Mesendoderm (in vitro differentiated cells): Measurements from ENCODE around the gene AUH.

ENCODE experiments used
- DNase-seq: peaks from one replicate; pipeline ENCODE4 v3.0.0; 2013
- H2AK5ac ChIP-seq: 2 replicates; pipeline ENCODE4 v1.6.1; 2013; ENCODE audit warnings: low read length, inconsistent platforms
- H2BK120ac ChIP-seq: 2 replicates; pipeline ENCODE4 v1.6.1; 2013; ENCODE audit warnings: low read depth, mild to moderate bottlenecking, low read length, moderate library complexity, mixed read lengths
- H2BK15ac ChIP-seq: replicated peaks from 2 replicates; pipeline ENCODE4 v1.6.1; 2013; ENCODE audit warnings: low read depth, mild to moderate bottlenecking, moderate library complexity
- H2BK5ac ChIP-seq: 2 replicates; pipeline ENCODE4 v1.6.1; 2013; ENCODE audit warnings: low read length, inconsistent platforms
- H3K18ac ChIP-seq: 2 replicates; pipeline ENCODE4 v1.6.1; 2013; ENCODE audit warnings: mild to moderate bottlenecking, low read length, mixed read lengths
- H3K23ac ChIP-seq: one replicate; pipeline ENCODE4 v1.6.1; 2013; ENCODE audit warnings: low read length
- H3K27ac ChIP-seq: 2 replicates; pipeline ENCODE4 v1.5.1; 2013; ENCODE audit warnings: low read depth, mild to moderate bottlenecking, inconsistent platforms, low read length, moderate library complexity
- H3K27me3 ChIP-seq: 2 replicates; pipeline ENCODE4 v1.6.1; 2013; ENCODE audit warnings: low read length, control low read depth, mild to moderate bottlenecking, inconsistent platforms; ENCODE audit not compliant: insufficient read depth, poor library complexity
- H3K36me3 ChIP-seq: 2 replicates; pipeline ENCODE4 v1.6.1; 2013; ENCODE audit warnings: low read length, inconsistent platforms; ENCODE audit not compliant: control insufficient read depth, insufficient read depth
- H3K4ac ChIP-seq: one replicate; pipeline ENCODE4 v1.6.1; 2013; ENCODE audit warnings: low read depth, mild to moderate bottlenecking, low read length, moderate library complexity
- H3K4me1 ChIP-seq: 2 replicates; pipeline ENCODE4 v1.6.1; 2013; ENCODE audit warnings: low read depth, low read length, inconsistent platforms; ENCODE audit not compliant: control insufficient read depth
- H3K4me2 ChIP-seq: 2 replicates; pipeline ENCODE4 v1.6.1; 2013; ENCODE audit warnings: low read length
- H3K4me3 ChIP-seq: 2 replicates; pipeline ENCODE4 v1.5.1; 2013; ENCODE audit warnings: mild to moderate bottlenecking, low read length
- H3K56ac ChIP-seq: one replicate; pipeline ENCODE4 v1.6.1; 2013; ENCODE audit warnings: low read length
- H3K79me1 ChIP-seq: 2 replicates; pipeline ENCODE4 v1.6.1; 2013; ENCODE audit warnings: low read length, inconsistent platforms
- H3K79me2 ChIP-seq: 2 replicates; pipeline ENCODE4 v1.6.1; 2013; ENCODE audit warnings: mild to moderate bottlenecking, low read length; ENCODE audit not compliant: control insufficient read depth, insufficient read depth
- H3K9ac ChIP-seq: 2 replicates; pipeline ENCODE4 v1.6.1; 2013; ENCODE audit warnings: low read length, inconsistent platforms
- H4K5ac ChIP-seq: one replicate; pipeline ENCODE4 v1.6.1; 2013; ENCODE audit warnings: low read length
- H4K8ac ChIP-seq: one replicate; pipeline ENCODE4 v1.6.1; 2013; ENCODE audit warnings: low read depth, mild to moderate bottlenecking, control low read depth, low read length, moderate library complexity
- WGBS: extraction: QIAGEN DNeasy Blood & Tissue Kit; methylation state at CpG from one replicate; pipeline ENCODE4 v1.1.7; 2013; ENCODE audit warnings: low lambda C conversion rate, missing lambda C conversion rate; ENCODE audit not compliant: insufficient coverage; ENCODE audit errors: extremely low coverage; 5-methylcytosine and 5-hydroxymethylcytosine counted together

The AUH gene

DNA sequence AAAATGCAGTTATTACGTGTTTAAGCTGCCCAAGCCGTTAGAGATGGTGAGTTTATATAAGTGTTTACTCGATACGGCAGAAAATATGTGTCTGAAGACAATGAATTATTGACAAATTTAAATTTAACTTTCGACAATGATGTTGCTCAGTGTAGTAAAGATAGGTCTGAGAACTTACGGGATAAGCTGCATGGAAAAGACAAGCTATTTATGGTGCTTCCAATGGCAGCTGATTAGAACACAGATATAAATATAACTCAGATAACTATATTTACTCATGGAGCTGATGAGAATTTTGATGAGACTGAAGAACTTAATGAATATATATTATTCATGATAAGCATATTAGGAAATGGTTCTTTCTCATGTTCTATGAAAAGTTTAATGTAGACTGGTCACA is 139.3 kb downstream of the AUH start:
- no peak overlapping the region for H3K4ac ChIP-seq
- no peak overlapping the region for H2BK5ac ChIP-seq
- no peak overlapping the region for H3K23ac ChIP-seq
- no peak overlapping the region for H3K4me2 ChIP-seq
- no peak overlapping the region for H4K5ac ChIP-seq
- H3K4me1 ChIP-seq: no peaks in the 10 kb centered on the region
- no peak overlapping the region for H3K4me3 ChIP-seq
- no CpG with 5 or more reads among the region's 6 CpGs for WGBS
- H2BK120ac ChIP-seq: no peak overlapping the region
- H3K18ac ChIP-seq: no peak overlapping the region
- no peak overlapping the region for H4K8ac ChIP-seq
- no peaks in the 10 kb centered on the region for H3K27me3 ChIP-seq
- H3K79me1 ChIP-seq: no peaks in the 10 kb centered on the region
- no peak overlapping the region for H3K27ac ChIP-seq
- H3K36me3 ChIP-seq: no peaks in the 10 kb centered on the region
- H3K79me2 ChIP-seq: no peaks in the 10 kb centered on the region
- DNase-seq: no peak
- no peak overlapping the region for H3K9ac ChIP-seq
- no peak overlapping the region for H2AK5ac ChIP-seq
- no peak overlapping the region for H3K56ac ChIP-seq
- H2BK15ac ChIP-seq: no peak overlapping the region

DNA sequence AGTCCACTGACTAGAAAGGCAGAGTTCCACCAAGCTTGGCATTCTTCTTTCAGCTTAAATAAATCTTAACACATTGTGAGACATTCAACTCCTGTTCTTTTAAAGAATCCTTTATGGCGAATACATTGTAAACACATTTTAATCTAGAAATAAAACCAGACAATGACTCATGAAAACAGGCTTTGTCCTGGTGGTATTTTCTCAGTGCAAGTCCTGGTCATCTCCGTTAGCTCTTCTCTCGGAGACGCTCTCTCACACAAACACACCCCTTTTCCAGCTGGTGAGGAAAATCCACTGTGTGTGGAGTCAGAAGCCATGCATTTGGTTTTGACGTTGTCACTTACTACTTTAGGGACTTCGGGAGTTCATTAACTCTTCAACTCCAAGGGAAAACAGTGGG is 140.4 kb downstream of the AUH start:
- no peak overlapping the region for H3K9ac ChIP-seq
- H2BK120ac ChIP-seq: no peak overlapping the region
- H3K4ac ChIP-seq: no peak overlapping the region
- H3K18ac ChIP-seq: no peak overlapping the region
- no peak overlapping the region for H2AK5ac ChIP-seq
- H3K79me2 ChIP-seq: no peaks in the 10 kb centered on the region
- H3K4me3 ChIP-seq: no peak overlapping the region
- no peak overlapping the region for H3K27ac ChIP-seq
- no peaks in the 10 kb centered on the region for H3K36me3 ChIP-seq
- H2BK5ac ChIP-seq: no peak overlapping the region
- H3K56ac ChIP-seq: no peak overlapping the region
- no peak overlapping the region for H4K8ac ChIP-seq
- H3K4me1 ChIP-seq: no peaks in the 10 kb centered on the region
- no peak for DNase-seq
- WGBS: no CpG with 5 or more reads among the region's 6 CpGs
- no peak overlapping the region for H4K5ac ChIP-seq
- no peak overlapping the region for H3K4me2 ChIP-seq
- no peaks in the 10 kb centered on the region for H3K27me3 ChIP-seq
- H2BK15ac ChIP-seq: no peak overlapping the region
- no peak overlapping the region for H3K23ac ChIP-seq
- H3K79me1 ChIP-seq: no peaks in the 10 kb centered on the region

GRCh38 chr9:91220491-91221135 is 141.1 kb downstream of the AUH start:
- DNase-seq: no peak
- Histone ChIP-seq H2BK120ac (no peak overlapping the region), H3K36me3 (no peaks in the 10 kb centered on the region), H3K27me3 (no peaks in the 10 kb centered on the region), H3K79me1 (no peaks in the 10 kb centered on the region), H4K8ac (no peak overlapping the region), H3K79me2 (no peaks in the 10 kb centered on the region), H3K4me3 (no peak overlapping the region), H2BK15ac (no peak overlapping the region), H3K4ac (no peak overlapping the region), H3K4me1 (no peaks in the 10 kb centered on the region), H4K5ac (no peak overlapping the region), H2AK5ac (no peak overlapping the region), H2BK5ac (no peak overlapping the region), H3K27ac (no peak overlapping the region), H3K4me2 (no peak overlapping the region), H3K9ac (no peak overlapping the region), H3K23ac (no peak overlapping the region), H3K56ac (no peak overlapping the region), H3K18ac (no peak overlapping the region)
- no CpG with 5 or more reads among the region's 12 CpGs for WGBS

GRCh38 chr9:91220021-91220420 is 141.7 kb downstream of the AUH start:
- no peak overlapping the region for H2BK15ac ChIP-seq
- no peak overlapping the region for H4K8ac ChIP-seq
- no peak overlapping the region for H3K18ac ChIP-seq
- DNase-seq: no peak
- H3K9ac ChIP-seq: no peak overlapping the region
- H3K4me2 ChIP-seq: no peak overlapping the region
- WGBS: no CpG with 5 or more reads among the region's 4 CpGs
- no peaks in the 10 kb centered on the region for H3K79me1 ChIP-seq
- no peak overlapping the region for H3K23ac ChIP-seq
- no peak overlapping the region for H2BK5ac ChIP-seq
- no peaks in the 10 kb centered on the region for H3K36me3 ChIP-seq
- no peak overlapping the region for H3K4ac ChIP-seq
- no peak overlapping the region for H3K4me3 ChIP-seq
- no peak overlapping the region for H2AK5ac ChIP-seq
- no peak overlapping the region for H3K56ac ChIP-seq
- H2BK120ac ChIP-seq: no peak overlapping the region
- no peak overlapping the region for H4K5ac ChIP-seq
- H3K27ac ChIP-seq: no peak overlapping the region
- no peaks in the 10 kb centered on the region for H3K79me2 ChIP-seq
- no peaks in the 10 kb centered on the region for H3K4me1 ChIP-seq
- no peaks in the 10 kb centered on the region for H3K27me3 ChIP-seq

DNA sequence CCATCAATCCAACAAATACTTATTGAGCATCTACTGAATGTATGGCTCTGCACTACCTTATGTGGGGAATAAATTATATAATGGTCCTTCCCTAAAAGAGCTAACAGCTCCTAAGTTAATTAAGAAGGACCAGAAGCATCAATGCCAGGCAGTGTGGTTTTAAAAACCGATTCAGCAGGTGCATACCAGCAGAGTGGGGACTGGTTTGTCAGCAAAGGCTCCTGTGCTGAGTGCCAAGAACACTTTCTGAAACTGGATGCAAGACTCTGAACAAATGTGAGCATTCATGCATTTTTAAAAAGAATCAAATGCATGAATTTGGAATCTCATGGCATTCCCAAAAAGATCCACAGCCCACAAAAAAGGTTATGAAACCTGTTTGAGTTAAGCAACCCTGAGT is 142.2 kb downstream of the AUH start:
- H3K27ac ChIP-seq: no peak overlapping the region
- no CpG with 5 or more reads among the region's 1 CpG for WGBS

DNA sequence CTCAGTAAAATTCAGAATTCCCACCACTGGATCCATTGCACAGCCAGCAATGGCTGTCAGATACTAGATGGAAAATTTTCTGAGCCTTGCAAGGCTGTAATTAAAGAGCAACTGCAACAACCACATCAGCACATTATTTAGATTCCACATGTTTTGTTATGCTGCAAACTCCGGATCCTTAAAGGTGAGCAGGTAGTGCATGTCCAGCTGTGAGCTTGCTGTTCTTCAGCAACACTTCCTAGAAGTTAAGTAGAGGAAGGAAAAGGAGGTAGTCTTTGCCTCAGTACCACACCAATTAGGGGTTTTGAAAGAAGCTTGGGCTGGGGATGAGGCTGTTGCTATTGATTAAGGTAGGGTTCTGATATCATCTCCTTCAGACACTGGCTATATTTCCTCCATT is 144.3 kb downstream of the AUH start:
- no peak overlapping the region for H2AK5ac ChIP-seq
- H3K9ac ChIP-seq: no peak overlapping the region
- no peak overlapping the region for H4K5ac ChIP-seq
- no peaks in the 10 kb centered on the region for H3K36me3 ChIP-seq
- H3K79me1 ChIP-seq: no peaks in the 10 kb centered on the region
- no peaks in the 10 kb centered on the region for H3K79me2 ChIP-seq
- H4K8ac ChIP-seq: no peak overlapping the region
- no peak overlapping the region for H3K23ac ChIP-seq
- no peak overlapping the region for H3K56ac ChIP-seq
- H2BK5ac ChIP-seq: no peak overlapping the region
- H3K27ac ChIP-seq: no peak overlapping the region
- no peak overlapping the region for H2BK15ac ChIP-seq
- no peak overlapping the region for H3K4me3 ChIP-seq
- no peak overlapping the region for H2BK120ac ChIP-seq
- no peaks in the 10 kb centered on the region for H3K4me1 ChIP-seq
- DNase-seq: no peak
- H3K18ac ChIP-seq: no peak overlapping the region
- WGBS: no CpG with 5 or more reads among the region's 1 CpG
- H3K4me2 ChIP-seq: no peak overlapping the region
- H3K27me3 ChIP-seq: no peaks in the 10 kb centered on the region
- H3K4ac ChIP-seq: no peak overlapping the region

More for the DNA sequence above, 142.2 kb downstream of the AUH start:
- H2BK120ac ChIP-seq: no peak overlapping the region
- no peaks in the 10 kb centered on the region for H3K79me2 ChIP-seq
- H3K4ac ChIP-seq: no peak overlapping the region
- no peak overlapping the region for H3K4me2 ChIP-seq
- H2BK15ac ChIP-seq: no peak overlapping the region
- no peak overlapping the region for H3K9ac ChIP-seq
- no peak overlapping the region for H4K8ac ChIP-seq
- no peak overlapping the region for H2AK5ac ChIP-seq
- no peak for DNase-seq
- no peak overlapping the region for H4K5ac ChIP-seq
- no peaks in the 10 kb centered on the region for H3K79me1 ChIP-seq
- H3K56ac ChIP-seq: no peak overlapping the region
- no peak overlapping the region for H2BK5ac ChIP-seq
- no peaks in the 10 kb centered on the region for H3K27me3 ChIP-seq
- H3K36me3 ChIP-seq: no peaks in the 10 kb centered on the region
- H3K18ac ChIP-seq: no peak overlapping the region
- no peak overlapping the region for H3K23ac ChIP-seq
- no peak overlapping the region for H3K4me3 ChIP-seq
- H3K4me1 ChIP-seq: no peaks in the 10 kb centered on the region
